ENCODE measurements around the gene UCP1. TPM values are rescaled to one million over a fixed set of nuclear protein-coding genes. Genes with fewer than 3 reads are reported as not detected.
"Not testable (repeated sequence)": the region's sequence is repeated elsewhere in the genome, so short reads cannot be mapped to it uniquely, and the experiment has no call there.

Gene UCP1
- total RNA-seq, 1 donor from 2014 or later: not detected

DNA sequence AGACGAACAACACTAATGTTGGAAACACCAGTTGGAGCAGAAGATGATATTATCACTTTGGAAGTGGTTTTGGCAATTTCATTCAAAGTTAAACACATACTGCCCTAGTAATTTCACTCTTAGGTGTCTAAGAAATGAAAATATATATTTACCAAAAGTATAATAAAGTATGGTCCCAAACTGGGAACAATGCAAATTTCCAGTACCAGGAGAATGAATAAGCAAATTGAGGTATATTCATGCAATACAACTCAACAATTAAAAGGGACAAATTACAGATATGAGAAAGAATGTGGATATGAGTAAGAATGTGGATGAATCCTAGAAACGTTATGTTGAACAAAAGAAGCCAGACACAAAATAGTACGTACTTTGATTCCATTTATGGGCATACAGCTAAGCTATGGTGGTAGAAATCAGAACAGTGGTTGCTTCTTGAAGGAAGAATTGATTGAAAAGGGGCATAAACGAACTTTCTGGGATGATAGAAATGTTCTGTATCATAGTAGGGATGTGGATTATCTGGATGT lies 34.7 kb downstream of the UCP1 start:
- no peak for DNase-seq (ENCODE audit: low spot score)

DNA sequence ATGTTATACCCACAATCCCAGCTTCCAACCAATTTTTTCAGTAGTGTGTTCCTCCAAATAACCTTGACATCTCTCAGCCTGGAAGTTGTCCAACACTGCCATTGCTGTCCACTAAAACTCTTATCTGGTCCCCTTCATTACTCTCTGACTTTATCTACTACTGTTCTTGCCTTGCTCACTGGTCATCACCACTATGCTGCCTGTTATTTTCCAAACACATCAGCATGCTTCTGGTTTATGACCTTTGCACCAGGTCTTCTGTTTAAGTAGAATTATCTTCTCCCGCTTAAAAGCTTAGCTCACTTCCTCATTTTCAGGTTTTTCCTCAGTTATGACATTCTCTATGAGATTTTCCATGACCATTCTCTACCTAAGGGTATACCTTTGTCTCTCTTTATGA lies 39.3 kb downstream of the UCP1 start:
- no peak for DNase-seq (ENCODE audit: low spot score)

DNA sequence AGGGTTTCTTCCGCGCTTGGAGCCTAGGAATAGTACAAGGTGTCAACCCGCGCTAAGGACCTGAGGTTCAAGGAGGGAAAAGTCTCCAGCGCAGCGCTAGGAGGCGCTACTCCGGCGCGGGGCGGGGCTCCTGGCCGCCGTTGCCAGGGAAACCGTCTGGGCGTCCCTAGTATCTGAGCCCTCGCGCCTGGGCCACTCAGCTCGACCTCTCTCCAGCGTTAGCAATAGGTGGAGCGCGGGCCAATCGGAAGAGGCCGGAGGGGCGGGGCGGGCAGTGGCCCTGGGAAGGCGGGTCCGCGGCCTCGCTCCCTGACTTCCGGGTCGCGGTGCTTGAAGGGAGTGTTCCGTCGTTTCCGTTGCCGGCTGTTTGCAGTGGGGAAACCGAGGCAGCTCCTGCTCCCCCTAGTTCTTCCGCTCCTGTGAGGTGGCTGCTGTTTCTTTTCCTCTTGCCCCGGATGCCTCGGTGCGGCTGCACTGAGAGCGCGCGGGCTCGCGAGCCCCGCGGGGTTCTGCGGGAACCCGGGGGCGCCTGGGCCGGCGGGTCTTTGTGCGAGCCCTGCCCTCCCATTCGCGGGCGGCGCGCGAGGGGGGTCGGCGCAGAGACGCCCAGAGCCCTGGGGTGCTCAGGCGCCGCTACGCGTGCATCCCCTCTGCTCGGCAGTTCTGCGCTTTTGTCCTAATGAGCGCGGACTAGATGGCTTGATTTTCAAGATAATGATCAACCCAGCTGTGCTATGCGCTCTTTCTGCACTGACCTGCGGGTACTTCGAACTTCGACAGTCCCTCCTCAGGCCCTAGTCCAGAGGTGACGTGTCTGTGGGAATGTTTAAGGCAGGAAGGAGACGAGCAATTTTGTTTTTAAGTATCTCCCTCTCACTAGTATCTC lies 44.7 kb downstream of the UCP1 start, which contains the start of gene ELMOD2:
TSS of gene ELMOD2 (plus strand) at position 312 of the 886 bp plus-strand sequence. CDS start 1,261 bp downstream, outside the sequence.
- peak; percentile 99 for DNase-seq (ENCODE audit: low spot score)

DNA sequence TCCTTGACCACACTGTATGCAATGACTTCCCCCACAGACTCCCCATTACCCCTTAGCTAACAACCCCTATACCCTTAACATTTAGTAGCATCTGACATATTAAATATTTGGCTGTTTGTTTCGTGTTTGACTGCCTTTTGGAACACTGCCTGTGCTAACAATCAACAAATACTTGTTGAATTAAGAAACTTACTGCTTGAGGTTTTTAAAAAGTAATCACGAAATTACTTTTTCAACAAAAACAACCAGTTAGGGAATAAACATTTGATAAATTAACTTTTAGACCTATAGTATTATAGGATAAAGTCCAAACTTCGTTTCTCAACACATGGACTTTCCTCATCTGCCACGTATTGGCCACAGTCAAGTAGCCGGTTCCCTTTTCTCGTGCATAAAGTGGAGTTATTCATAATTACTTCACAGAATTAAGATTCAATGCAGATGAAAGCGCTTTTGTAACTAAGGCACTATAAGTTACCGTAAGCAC lies 45.3 kb downstream of the UCP1 start:
- DNase-seq (ENCODE audit: low spot score): no peak

DNA sequence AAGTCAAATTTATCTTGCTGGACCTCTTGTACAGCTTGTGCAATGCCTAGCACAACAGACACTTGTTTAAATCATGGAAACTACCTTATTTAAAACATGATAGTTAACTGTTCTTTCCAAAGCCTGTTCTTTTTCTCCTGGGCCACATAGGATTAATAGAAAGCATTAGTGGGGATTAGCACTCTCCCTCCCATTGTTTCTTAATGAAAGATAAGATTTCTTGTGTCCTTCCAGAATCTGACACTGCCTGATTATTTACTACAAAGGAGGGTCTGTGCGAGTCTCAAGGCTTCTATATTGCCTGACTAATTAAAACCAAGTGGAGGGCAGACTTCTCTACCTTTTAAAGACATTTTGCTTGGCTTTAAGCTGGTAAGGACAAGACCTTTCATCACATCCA lies 53.3 kb downstream of the UCP1 start:
- DNase-seq (ENCODE audit: low spot score): no peak

DNA sequence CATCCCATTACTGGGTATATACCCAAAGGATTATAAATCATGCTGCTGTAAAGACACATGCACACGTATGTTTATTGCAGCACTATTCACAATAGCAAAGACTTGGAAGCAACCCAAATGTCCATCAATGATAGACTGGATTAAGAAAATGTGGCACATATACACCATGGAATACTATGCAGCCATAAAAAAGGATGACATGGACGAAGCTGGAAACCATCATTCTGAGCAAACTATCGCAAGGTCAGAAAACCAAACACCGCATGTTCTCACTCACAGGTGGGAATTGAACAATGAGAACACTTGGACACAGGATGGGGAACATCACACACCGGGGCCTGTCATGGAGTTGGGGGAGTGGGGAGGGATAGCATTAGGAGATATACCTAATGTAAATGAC lies 55.0 kb downstream of the UCP1 start:
- DNase-seq (ENCODE audit: low spot score): not testable (repeated sequence)

Other genes with a start within 250 kb of the UCP1 start
- 49.2 TPM for gene SCOC, start 195.3 kb downstream of the UCP1 start, total RNA-seq
- gene CLGN, start 141.3 kb downstream of the UCP1 start, total RNA-seq: 1.1 TPM
- not detected for gene MGAT4D, start 70.7 kb downstream of the UCP1 start, total RNA-seq
- gene ELMOD2, start 44.8 kb downstream of the UCP1 start, total RNA-seq: 29.5 TPM
- 64.3 TPM for gene TBC1D9, start 187.4 kb upstream of the UCP1 start, total RNA-seq